K562 (cell line): ENCODE results near the gene CARD14.

ENCODE experiments used
- BACH1 ChIP-seq: fragments of 200-800 bp; sonication (Bioruptor generic); IDR thresholded peaks from 2 replicates; pipeline ENCODE4 v1.6.1; 2016; ENCODE audit warnings: missing genetic modification characterization, missing compliant biosample characterization
- CGGBP1 ChIP-seq: fragments of 250-450 bp; sonication (Bioruptor Pico); IDR thresholded peaks from 2 replicates; pipeline ENCODE4 v1.9.0; 2021; ENCODE audit warnings: mild to moderate bottlenecking
- CHD2 ChIP-seq: IDR thresholded peaks from 2 replicates; pipeline ENCODE4 v1.6.1; 2011; ENCODE audit warnings: low read depth, low read length
- CTCF ChIP-seq, 3 experiments: IDR thresholded peaks in 2 of 3; conservative IDR thresholded peaks in 1 of 3; 2 replicates each; pipeline ENCODE4 v1.5.1; 2011 to 2012; ENCODE audit warnings: low read length in 3 of 3, mild to moderate bottlenecking in 3 of 3, control low read depth in 2 of 3, improper control_type of control experiment in 1 of 3, inconsistent platforms in 1 of 3, low read depth in 1 of 3, mixed read lengths in 1 of 3, moderate library complexity in 1 of 3; ENCODE audit not compliant: insufficient read depth in 2 of 3
- FOXA3 ChIP-seq, 2 experiments: fragments of 450-650 bp in 1 of 2; sonication (generic) in 1 of 2; formaldehyde crosslinking; IDR thresholded peaks in 1 of 2; conservative IDR thresholded peaks in 1 of 2; 2 replicates each; pipeline versions ENCODE4 v1.4.0 to v1.8.0; 2020 to 2022; ENCODE audit warnings: mild to moderate bottlenecking in 2 of 2, missing genetic modification reagents in 1 of 2
- FOXJ3 ChIP-seq: sonication (generic); formaldehyde crosslinking; IDR thresholded peaks from 2 replicates; pipeline ENCODE4 v1.4.0; 2020; ENCODE audit warnings: mild to moderate bottlenecking, missing genetic modification reagents
- GMEB1 ChIP-seq: fragments of 250-450 bp; sonication (Bioruptor Pico); IDR thresholded peaks from 2 replicates; pipeline ENCODE4 v1.4.0; 2020; ENCODE audit warnings: mild to moderate bottlenecking
- MAFK ChIP-seq: IDR thresholded peaks from 2 replicates; pipeline ENCODE4 v1.6.1; 2011; ENCODE audit warnings: low read length, improper control_type of control experiment
- MED1 ChIP-seq: sonication (generic); formaldehyde crosslinking; IDR thresholded peaks from 2 replicates; pipeline ENCODE4 v1.8.1; 2023; ENCODE audit warnings: missing genetic modification reagents, borderline replicate concordance
- MXI1 ChIP-seq: IDR thresholded peaks from 2 replicates; pipeline ENCODE4 v1.6.1; 2011; ENCODE audit warnings: low read depth, mild to moderate bottlenecking, improper control_type of control experiment, low read length
- POLR2G ChIP-seq: fragments of 200-400 bp; formaldehyde crosslinking; IDR thresholded peaks from 2 replicates; pipeline ENCODE4 v1.6.1; 2017; ENCODE audit warnings: low read depth, mild to moderate bottlenecking, antibody characterized with exemption, low read length, moderate library complexity
- ZKSCAN8 ChIP-seq: fragments of 200-800 bp; sonication (Bioruptor generic); IDR thresholded peaks from 2 replicates; pipeline ENCODE4 v1.6.1; 2016; ENCODE audit warnings: missing genetic modification characterization, missing compliant biosample characterization
- ZNF609 ChIP-seq: sonication (generic); formaldehyde crosslinking; IDR thresholded peaks from 2 replicates; pipeline ENCODE4 v1.8.1; 2023; ENCODE audit warnings: missing genetic modification reagents, mild to moderate bottlenecking, borderline replicate concordance

- TF ChIP-seq FOXJ3 (CRISPR knock-in tag) = no peak
- TF ChIP-seq CTCF (IDR thresholded peaks at IDR 0.05 in 2 of 3, conservative IDR thresholded peaks at IDR 0.05 in 1 of 3; ENCODE audit: insufficient read depth in 2 of 3, low read depth in 1 of 3, low read length in 3 of 3) = no peak
- TF ChIP-seq POLR2G = no peak
- TF ChIP-seq MAFK = no peak
- TF ChIP-seq ZKSCAN8 (CRISPR knock-in tag) = no peak
- TF ChIP-seq FOXA3 (CRISPR knock-in tag; conservative IDR thresholded peaks at IDR 0.05 in 1 of 2, IDR thresholded peaks at IDR 0.05 in 1 of 2) = no peak
- TF ChIP-seq MED1 (CRISPR knock-in tag) = no peak
- TF ChIP-seq CHD2 = no peak
- TF ChIP-seq GMEB1 (CRISPR knock-in tag) = no peak
- no peak for TF ChIP-seq CGGBP1
- TF ChIP-seq ZNF609 (CRISPR knock-in tag) = no peak
- TF ChIP-seq MXI1 = no peak
- TF ChIP-seq BACH1 (tag) = no peak
These were observed 44.0 kb upstream of the CARD14 start for GRCh38 chr17:80125656-80126448.
